Epithelial cell of esophagus (primary cell): ENCODE measurements around the gene RUNX1.

ENCODE experiments used
- DNase-seq: peaks from one replicate; pipeline ENCODE4 v3.0.0; 2010; ENCODE audit warnings: low read depth
- H3K4me3 ChIP-seq: 2 replicates; pipeline ENCODE4 v1.5.1; 2011; ENCODE audit warnings: mild to moderate bottlenecking, low read length, control low read depth
- TF ChIP-seq, protein P1 (sequence below): IDR thresholded peaks from 2 replicates; pipeline ENCODE4 v1.5.1; 2011; ENCODE audit warnings: low read depth, mild to moderate bottlenecking, low read length, control low read depth, inconsistent platforms; ENCODE audit not compliant: insufficient read depth; ENCODE audit errors: missing control alignments

RUNX1 gene

DNA sequence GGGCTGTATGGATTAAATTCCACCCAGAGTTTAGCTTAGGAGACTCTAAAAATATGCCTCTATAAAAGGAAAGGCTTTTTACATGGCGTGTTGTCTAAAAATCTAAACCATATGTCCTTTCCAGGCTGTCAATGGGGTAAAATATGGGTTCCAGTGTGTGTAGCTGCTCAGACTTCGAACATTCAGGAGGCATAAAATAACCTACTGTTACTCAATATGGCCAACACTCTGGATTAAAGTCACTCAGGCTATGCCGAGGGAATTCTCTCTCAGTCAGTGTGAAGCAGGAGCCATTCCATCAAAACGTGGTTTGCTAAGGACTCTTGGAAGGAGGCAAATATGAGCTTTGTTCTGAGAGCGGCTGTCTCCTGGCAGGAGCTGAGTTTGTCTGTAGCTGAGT lies 135.3 kb downstream of the RUNX1 start:
- DNase-seq, result no peak
- no peak overlapping the region for H3K4me3 ChIP-seq
- TF ChIP-seq, protein P1, sequence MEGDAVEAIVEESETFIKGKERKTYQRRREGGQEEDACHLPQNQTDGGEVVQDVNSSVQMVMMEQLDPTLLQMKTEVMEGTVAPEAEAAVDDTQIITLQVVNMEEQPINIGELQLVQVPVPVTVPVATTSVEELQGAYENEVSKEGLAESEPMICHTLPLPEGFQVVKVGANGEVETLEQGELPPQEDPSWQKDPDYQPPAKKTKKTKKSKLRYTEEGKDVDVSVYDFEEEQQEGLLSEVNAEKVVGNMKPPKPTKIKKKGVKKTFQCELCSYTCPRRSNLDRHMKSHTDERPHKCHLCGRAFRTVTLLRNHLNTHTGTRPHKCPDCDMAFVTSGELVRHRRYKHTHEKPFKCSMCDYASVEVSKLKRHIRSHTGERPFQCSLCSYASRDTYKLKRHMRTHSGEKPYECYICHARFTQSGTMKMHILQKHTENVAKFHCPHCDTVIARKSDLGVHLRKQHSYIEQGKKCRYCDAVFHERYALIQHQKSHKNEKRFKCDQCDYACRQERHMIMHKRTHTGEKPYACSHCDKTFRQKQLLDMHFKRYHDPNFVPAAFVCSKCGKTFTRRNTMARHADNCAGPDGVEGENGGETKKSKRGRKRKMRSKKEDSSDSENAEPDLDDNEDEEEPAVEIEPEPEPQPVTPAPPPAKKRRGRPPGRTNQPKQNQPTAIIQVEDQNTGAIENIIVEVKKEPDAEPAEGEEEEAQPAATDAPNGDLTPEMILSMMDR, result no peak

DNA sequence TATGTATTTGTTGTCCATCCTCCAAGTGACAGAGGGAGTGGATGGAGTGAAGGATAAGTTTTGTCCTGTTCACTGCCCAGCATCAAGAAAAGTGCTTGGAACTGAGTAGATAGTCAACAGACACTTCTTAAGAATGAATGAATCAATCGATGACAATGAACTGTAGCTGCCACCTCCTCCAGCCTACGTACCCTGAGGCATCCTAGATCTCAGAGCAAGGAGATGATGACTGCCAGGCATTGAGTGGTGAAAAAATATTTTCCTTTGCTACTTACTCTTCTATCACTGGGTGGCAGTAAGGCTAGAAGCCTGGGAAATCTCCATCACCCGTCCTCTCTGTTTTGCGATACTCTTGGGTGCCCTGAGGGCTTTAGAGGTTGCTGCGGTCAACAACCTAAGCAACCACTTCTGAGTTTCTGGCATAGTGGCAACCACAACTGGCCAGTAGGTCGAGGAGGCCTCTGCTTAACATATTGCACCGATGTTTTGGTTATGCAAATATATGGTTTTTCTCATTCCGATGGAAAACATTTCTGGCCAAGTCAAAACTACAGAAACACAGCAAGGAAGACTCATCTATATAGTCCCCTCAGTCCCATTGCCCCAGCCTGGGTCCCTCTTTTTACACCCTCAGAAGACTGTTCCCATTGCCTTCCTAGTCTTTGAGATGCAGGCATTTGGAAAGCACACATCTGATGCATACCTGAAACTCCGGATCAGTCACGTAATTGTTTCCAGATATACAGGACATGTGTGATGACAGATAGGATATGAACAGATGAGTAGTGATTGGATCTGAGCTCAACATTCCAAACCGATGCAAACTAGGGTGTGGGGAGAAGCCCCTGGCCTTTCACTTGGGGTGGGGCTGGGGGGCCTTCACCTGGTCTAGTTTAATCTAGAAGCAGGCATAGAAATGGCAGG lies 136.8 kb downstream of the RUNX1 start:
- peak; percentile 15 for DNase-seq
- no peak overlapping the region for H3K4me3 ChIP-seq
- TF ChIP-seq, protein P1, result no peak

GRCh38 chr21:34911360-34911759 lies 137.7 kb downstream of the RUNX1 start:
- DNase-seq, result no peak
- no peak overlapping the region for H3K4me3 ChIP-seq
- TF ChIP-seq, protein P1, result no peak

- H3K4me3 ChIP-seq, result no peak overlapping the region
- TF ChIP-seq, protein P1, result no peak
- DNase-seq, result no peak
These were observed 138.7 kb downstream of the RUNX1 start for GRCh38 chr21:34910396-34910795.

DNA sequence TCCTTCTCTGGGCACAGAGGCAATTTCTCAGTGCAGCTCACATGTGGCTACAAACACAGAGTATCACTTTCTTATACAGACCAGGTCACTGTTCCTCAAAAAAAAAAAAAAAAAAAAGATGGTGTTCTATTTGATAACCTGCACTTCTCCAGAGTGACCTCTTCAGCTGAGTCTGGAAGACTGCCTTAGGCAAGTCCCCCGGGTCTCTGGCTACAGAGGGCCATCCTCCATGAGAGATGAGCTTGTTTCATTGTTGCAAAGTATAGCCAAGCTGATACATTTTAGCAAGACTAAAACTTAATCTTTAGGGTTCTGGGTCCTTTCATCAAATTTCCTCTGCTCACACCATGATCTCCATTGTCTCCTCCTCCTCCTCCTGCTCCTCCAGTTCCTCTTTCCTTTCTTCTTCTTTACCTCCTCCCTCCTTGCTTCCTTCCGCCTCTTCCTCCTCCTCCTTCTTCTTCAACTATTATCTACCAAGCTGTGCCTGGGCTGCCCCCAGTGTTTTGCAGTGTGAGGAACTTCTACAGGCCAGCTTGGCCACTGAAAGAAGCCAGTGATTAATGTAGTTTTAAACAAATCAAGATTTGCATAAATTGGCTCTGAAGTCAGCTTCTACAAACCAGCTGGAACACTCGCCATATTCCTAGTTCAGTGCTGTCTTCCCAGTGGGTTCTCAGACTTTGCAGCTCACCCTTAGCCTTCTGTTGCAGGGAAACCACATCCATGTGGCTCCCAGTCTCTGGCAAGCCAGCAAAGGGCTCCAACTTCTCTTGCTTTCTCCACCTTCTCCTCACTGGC lies 139.4 kb downstream of the RUNX1 start:
- no peak overlapping the region for H3K4me3 ChIP-seq
- DNase-seq, result no peak
- TF ChIP-seq, protein P1, result no peak

DNA sequence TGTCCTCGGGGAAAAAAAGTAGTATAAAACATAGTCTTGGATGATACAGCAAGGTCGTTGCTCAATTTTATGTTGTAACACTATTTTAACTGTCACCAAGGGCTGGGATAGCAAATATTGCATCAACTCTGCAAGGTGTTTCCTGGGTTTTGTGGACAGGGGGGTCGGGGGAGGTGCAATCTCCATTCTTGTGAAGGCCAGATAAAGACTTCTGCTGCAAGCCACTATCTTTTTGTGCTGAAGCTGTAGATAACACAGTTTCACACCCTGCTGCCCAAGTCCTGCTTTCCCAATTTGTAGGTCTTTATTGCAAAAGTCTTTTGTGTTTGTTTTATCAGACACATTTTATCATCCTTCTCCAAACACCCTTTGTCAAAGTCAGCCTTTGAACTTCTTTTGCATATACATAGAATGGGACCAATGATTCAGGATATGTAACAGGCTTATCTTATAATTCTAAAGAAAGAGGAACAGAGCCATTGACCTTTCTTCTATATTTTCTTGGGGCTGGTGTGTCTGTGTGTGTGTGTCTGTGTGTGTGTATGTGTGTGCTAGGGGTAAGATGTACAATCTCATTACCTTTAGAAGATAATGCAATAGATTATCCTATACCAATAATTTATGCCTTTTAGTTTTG lies 140.6 kb downstream of the RUNX1 start:
- peak; percentile 62 for DNase-seq
- TF ChIP-seq, protein P1, result no peak
- no peak overlapping the region for H3K4me3 ChIP-seq
